Measurements from ENCODE around the gene TFEC. TPM values are rescaled to one million over a fixed set of nuclear protein-coding genes. Genes with fewer than 3 reads are reported as not detected.

The TFEC gene
- total RNA-seq, 1 donor from 2014 or later, result 0.06 TPM

GRCh38 chr7:116024826-116025809 is 5.4 kb downstream of the TFEC start:
- H3K9me3 Mint-ChIP-seq, result no peaks in the 10 kb centered on the region
- no peaks in the 10 kb centered on the region for H3K27me3 ChIP-seq
- H3K4me1 ChIP-seq, result no peaks in the 10 kb centered on the region
- DNase-seq (ENCODE audit: low spot score), result no peak
- H3K9ac ChIP-seq, result no peak overlapping the region
- no peaks in the 10 kb centered on the region for H3F3A ChIP-seq (ENCODE audit: low read depth)
- no peaks in the 10 kb centered on the region for H3K4me1 Mint-ChIP-seq
- no peak overlapping the region for H3K4me3 ChIP-seq
- H2AFZ ChIP-seq (replicated peaks), result no peak overlapping the region
- TF ChIP-seq CTCF (IDR thresholded peaks at IDR 0.05) (no peak), EZH2phosphoT487 (IDR thresholded peaks at IDR 0.05) (no peak), EZH2 (IDR thresholded peaks at IDR 0.05) (no peak)
- H3K27ac Mint-ChIP-seq, result no peak overlapping the region
- H3K27me3 Mint-ChIP-seq (ENCODE audit: insufficient read depth, low read depth), result no peaks in the 10 kb centered on the region
- H3K9me3 ChIP-seq (ENCODE audit: low read depth), result no peaks in the 10 kb centered on the region
- H3K36me3 ChIP-seq, result no peaks in the 10 kb centered on the region
- no peak overlapping the region for H3K27ac ChIP-seq
- H3K79me2 ChIP-seq (ENCODE audit: low read depth), result no peaks in the 10 kb centered on the region
- no peaks in the 10 kb centered on the region for H3K36me3 Mint-ChIP-seq
- H3K4me2 ChIP-seq, result no peak overlapping the region
- H4K20me1 ChIP-seq (ENCODE audit: low read depth), result no peaks in the 10 kb centered on the region
- H3K4me3 Mint-ChIP-seq, result no peak overlapping the region

GRCh38 chr7:116021237-116021636 is 9.3 kb downstream of the TFEC start:
- no peaks in the 10 kb centered on the region for H3K36me3 ChIP-seq
- H3K4me3 ChIP-seq, result no peak overlapping the region
- no peaks in the 10 kb centered on the region for H3K27me3 Mint-ChIP-seq (ENCODE audit: insufficient read depth, low read depth)
- no peaks in the 10 kb centered on the region for H3K4me1 ChIP-seq
- no peak overlapping the region for H3K27ac ChIP-seq
- no peak overlapping the region for H3K9ac ChIP-seq
- H3K27me3 ChIP-seq, result no peaks in the 10 kb centered on the region
- H3K4me3 Mint-ChIP-seq, result no peak overlapping the region
- H3K27ac Mint-ChIP-seq, result no peak overlapping the region
- no peaks in the 10 kb centered on the region for H3K9me3 ChIP-seq (ENCODE audit: low read depth)
- no peaks in the 10 kb centered on the region for H3K4me1 Mint-ChIP-seq
- H3F3A ChIP-seq (ENCODE audit: low read depth), result no peaks in the 10 kb centered on the region
- H4K20me1 ChIP-seq (ENCODE audit: low read depth), result no peaks in the 10 kb centered on the region
- H3K79me2 ChIP-seq (ENCODE audit: low read depth), result no peaks in the 10 kb centered on the region
- TF ChIP-seq EZH2 (IDR thresholded peaks at IDR 0.05), result no peak
- no peak for TF ChIP-seq EZH2phosphoT487 (IDR thresholded peaks at IDR 0.05)
- TF ChIP-seq CTCF (IDR thresholded peaks at IDR 0.05), result no peak
- H3K9me3 Mint-ChIP-seq, result no peaks in the 10 kb centered on the region
- H3K36me3 Mint-ChIP-seq, result no peaks in the 10 kb centered on the region
- H2AFZ ChIP-seq (replicated peaks), result no peak overlapping the region
- H3K4me2 ChIP-seq, result no peak overlapping the region
- DNase-seq (ENCODE audit: low spot score), result no peak

GRCh38 chr7:116018731-116019130 is 11.8 kb downstream of the TFEC start:
- no peaks in the 10 kb centered on the region for H4K20me1 ChIP-seq (ENCODE audit: low read depth)
- H3K36me3 ChIP-seq, result no peaks in the 10 kb centered on the region
- no peaks in the 10 kb centered on the region for H3K4me1 ChIP-seq
- no peaks in the 10 kb centered on the region for H3K36me3 Mint-ChIP-seq
- H3K9me3 Mint-ChIP-seq, result no peaks in the 10 kb centered on the region
- H3K4me2 ChIP-seq, result no peak overlapping the region
- H3K27me3 Mint-ChIP-seq (ENCODE audit: insufficient read depth, low read depth), result no peaks in the 10 kb centered on the region
- H3K4me3 Mint-ChIP-seq, result no peak overlapping the region
- H3K27me3 ChIP-seq, result no peaks in the 10 kb centered on the region
- H3K9ac ChIP-seq, result no peak overlapping the region
- no peaks in the 10 kb centered on the region for H3K4me1 Mint-ChIP-seq
- no peaks in the 10 kb centered on the region for H3F3A ChIP-seq (ENCODE audit: low read depth)
- no peak overlapping the region for H3K4me3 ChIP-seq
- H2AFZ ChIP-seq (replicated peaks), result peak overlapping the region; percentile 42
- TF ChIP-seq EZH2phosphoT487 (IDR thresholded peaks at IDR 0.05), result no peak
- no peak for TF ChIP-seq CTCF (IDR thresholded peaks at IDR 0.05)
- TF ChIP-seq EZH2 (IDR thresholded peaks at IDR 0.05), result no peak
- no peaks in the 10 kb centered on the region for H3K9me3 ChIP-seq (ENCODE audit: low read depth)
- no peaks in the 10 kb centered on the region for H3K79me2 ChIP-seq (ENCODE audit: low read depth)
- no peak overlapping the region for H3K27ac ChIP-seq
- no peak overlapping the region for H3K27ac Mint-ChIP-seq
- DNase-seq (ENCODE audit: low spot score), result no peak

All from neural progenitor cell (in vitro differentiated cells).